Upper lobe of left lung (tissue), 4 donors: Measurements from ENCODE around the gene ATXN2L.

Experiments used
- EP300 ChIP-seq, 4 donors: sonication (generic); formaldehyde crosslinking; IDR thresholded peaks; one replicate each; pipeline ENCODE4 v1.5.1; 2017; ENCODE audit warnings: antibody characterized with exemption in 4 of 4, control low read depth in 2 of 4
- POLR2A ChIP-seq, 4 donors: fragments of 450-650 bp; IDR thresholded peaks; one replicate each; pipeline ENCODE4 v1.5.1; 2016 to 2017; ENCODE audit warnings: antibody characterized with exemption in 4 of 4, mild to moderate bottlenecking in 2 of 4
- TF ChIP-seq, protein P1 (sequence below), 6 experiments: fragments of 450-650 bp in 4 of 6; fragments of 200-600 bp in 2 of 6; sonication (generic) in 2 of 6; IDR thresholded peaks; one replicate each; pipeline ENCODE4 v1.5.1; 2016 to 2019; ENCODE audit warnings: antibody characterized with exemption in 6 of 6

DNA sequence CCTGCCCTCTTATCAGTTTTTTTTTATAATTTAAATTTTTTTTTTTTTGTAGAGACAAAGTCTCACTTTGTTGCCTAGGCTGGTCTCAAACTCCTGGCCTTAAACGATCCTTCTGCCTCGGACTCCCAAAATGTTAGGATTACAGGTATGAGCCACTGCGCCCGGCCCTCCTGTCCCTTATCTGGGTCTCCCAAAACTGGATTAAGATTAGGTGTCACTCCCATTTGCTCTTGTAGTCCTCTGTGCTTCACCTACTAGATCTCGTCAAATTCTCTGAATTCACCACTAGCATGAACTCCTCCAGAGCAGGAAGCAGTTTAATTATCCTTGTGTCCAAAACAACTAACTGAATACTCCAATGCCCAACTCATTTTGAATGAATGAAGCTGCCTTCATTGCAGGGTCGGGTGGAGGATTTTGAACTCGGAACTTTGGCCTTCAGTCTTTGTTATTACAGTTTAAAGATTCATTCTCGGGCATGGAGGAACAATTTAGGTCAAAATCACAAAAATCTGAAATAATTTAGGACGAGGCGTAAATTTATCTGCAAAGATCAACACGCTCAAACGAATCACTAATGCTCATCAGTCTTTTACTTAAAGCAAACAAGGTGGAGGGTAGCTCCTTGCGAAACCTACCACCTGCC lies 802 bp upstream of the ATXN2L start:
- no peak for TF ChIP-seq EP300 (IDR thresholded peaks at IDR 0.05)
- TF ChIP-seq, protein P1, sequence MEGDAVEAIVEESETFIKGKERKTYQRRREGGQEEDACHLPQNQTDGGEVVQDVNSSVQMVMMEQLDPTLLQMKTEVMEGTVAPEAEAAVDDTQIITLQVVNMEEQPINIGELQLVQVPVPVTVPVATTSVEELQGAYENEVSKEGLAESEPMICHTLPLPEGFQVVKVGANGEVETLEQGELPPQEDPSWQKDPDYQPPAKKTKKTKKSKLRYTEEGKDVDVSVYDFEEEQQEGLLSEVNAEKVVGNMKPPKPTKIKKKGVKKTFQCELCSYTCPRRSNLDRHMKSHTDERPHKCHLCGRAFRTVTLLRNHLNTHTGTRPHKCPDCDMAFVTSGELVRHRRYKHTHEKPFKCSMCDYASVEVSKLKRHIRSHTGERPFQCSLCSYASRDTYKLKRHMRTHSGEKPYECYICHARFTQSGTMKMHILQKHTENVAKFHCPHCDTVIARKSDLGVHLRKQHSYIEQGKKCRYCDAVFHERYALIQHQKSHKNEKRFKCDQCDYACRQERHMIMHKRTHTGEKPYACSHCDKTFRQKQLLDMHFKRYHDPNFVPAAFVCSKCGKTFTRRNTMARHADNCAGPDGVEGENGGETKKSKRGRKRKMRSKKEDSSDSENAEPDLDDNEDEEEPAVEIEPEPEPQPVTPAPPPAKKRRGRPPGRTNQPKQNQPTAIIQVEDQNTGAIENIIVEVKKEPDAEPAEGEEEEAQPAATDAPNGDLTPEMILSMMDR (IDR thresholded peaks at IDR 0.05), result no peak
- no peak for TF ChIP-seq POLR2A (IDR thresholded peaks at IDR 0.05)
